ENCODE data around the gene TMEM17.

TMEM17 gene

GRCh38 chr2:62511636-62512035 is 5.6 kb upstream of the TMEM17 start:
- H3K27me3 ChIP-seq (ENCODE audit: insufficient read depth, insufficient read length): no peaks in the 10 kb centered on the region
- H3K9me3 ChIP-seq (ENCODE audit: insufficient read depth, low read length): no peaks in the 10 kb centered on the region
- TF ChIP-seq YY1 (IDR thresholded peaks at IDR 0.05; ENCODE audit: insufficient read depth, insufficient read length) (no peak), SUZ12 (IDR thresholded peaks at IDR 0.05; ENCODE audit: extremely low read depth, insufficient read depth, insufficient read length) (no peak), ZNF274 (IDR thresholded peaks at IDR 0.05; ENCODE audit: low read depth, low read length) (no peak)
- no peaks in the 10 kb centered on the region for H3K36me3 ChIP-seq (ENCODE audit: insufficient read depth, insufficient read length, low read length)
- H3K4me3 ChIP-seq (ENCODE audit: insufficient read length, low read depth): no peak overlapping the region
- no peak overlapping the region for H3K9ac ChIP-seq (ENCODE audit: insufficient read length, low read depth)
- no peaks in the 10 kb centered on the region for H3K4me1 ChIP-seq (ENCODE audit: insufficient read depth, insufficient read length)
- no peak for DNase-seq (ENCODE audit: low read depth, low spot score)

GRCh38 chr2:62506421-62506750 is 391 bp upstream of the TMEM17 start:
- no peak for TF ChIP-seq YY1 (IDR thresholded peaks at IDR 0.05; ENCODE audit: insufficient read depth, insufficient read length)
- Histone ChIP-seq H3K27me3 (ENCODE audit: insufficient read depth, insufficient read length) (no peaks in the 10 kb centered on the region), H3K9ac (ENCODE audit: insufficient read length, low read depth) (peak overlapping the region; percentile 52), H3K36me3 (ENCODE audit: insufficient read depth, insufficient read length, low read length) (no peaks in the 10 kb centered on the region), H3K4me1 (ENCODE audit: insufficient read depth, insufficient read length) (no peaks in the 10 kb centered on the region), H3K9me3 (ENCODE audit: insufficient read depth, low read length) (no peaks in the 10 kb centered on the region), H3K4me3 (ENCODE audit: insufficient read length, low read depth) (peak overlapping the region; percentile 59)
- no peak for DNase-seq (ENCODE audit: low read depth, low spot score)

GRCh38 chr2:62505109-62505749 is 766 bp downstream of the TMEM17 start:
- Histone ChIP-seq H3K4me3 (ENCODE audit: insufficient read length, low read depth) (peak overlapping the region; percentile 59), H3K36me3 (ENCODE audit: insufficient read depth, insufficient read length, low read length) (no peaks in the 10 kb centered on the region), H3K4me1 (ENCODE audit: insufficient read depth, insufficient read length) (no peaks in the 10 kb centered on the region), H3K9ac (ENCODE audit: insufficient read length, low read depth) (peak overlapping the region; percentile 52), H3K27me3 (ENCODE audit: insufficient read depth, insufficient read length) (no peaks in the 10 kb centered on the region), H3K9me3 (ENCODE audit: insufficient read depth, low read length) (no peaks in the 10 kb centered on the region)
- TF ChIP-seq SUZ12 (IDR thresholded peaks at IDR 0.05; ENCODE audit: extremely low read depth, insufficient read depth, insufficient read length) (no peak), YY1 (IDR thresholded peaks at IDR 0.05; ENCODE audit: insufficient read depth, insufficient read length) (no peak), ZNF274 (IDR thresholded peaks at IDR 0.05; ENCODE audit: low read depth, low read length) (no peak)
- no peak for DNase-seq (ENCODE audit: low read depth, low spot score)

- H3K27me3 ChIP-seq (ENCODE audit: insufficient read depth, insufficient read length): no peaks in the 10 kb centered on the region
- H3K9ac ChIP-seq (ENCODE audit: insufficient read length, low read depth): no peak overlapping the region
- H3K4me3 ChIP-seq (ENCODE audit: insufficient read length, low read depth): no peak overlapping the region
- no peaks in the 10 kb centered on the region for H3K9me3 ChIP-seq (ENCODE audit: insufficient read depth, low read length)
- no peaks in the 10 kb centered on the region for H3K36me3 ChIP-seq (ENCODE audit: insufficient read depth, insufficient read length, low read length)
- no peaks in the 10 kb centered on the region for H3K4me1 ChIP-seq (ENCODE audit: insufficient read depth, insufficient read length)
- DNase-seq (ENCODE audit: low read depth, low spot score): no peak
- TF ChIP-seq SUZ12 (IDR thresholded peaks at IDR 0.05; ENCODE audit: extremely low read depth, insufficient read depth, insufficient read length): no peak
- TF ChIP-seq YY1 (IDR thresholded peaks at IDR 0.05; ENCODE audit: insufficient read depth, insufficient read length): no peak
- no peak for TF ChIP-seq ZNF274 (IDR thresholded peaks at IDR 0.05; ENCODE audit: low read depth, low read length)
These were observed 1.3 kb downstream of the TMEM17 start for GRCh38 chr2:62504657-62505056.

- H3K9ac ChIP-seq (ENCODE audit: insufficient read length, low read depth): no peak overlapping the region
- H3K36me3 ChIP-seq (ENCODE audit: insufficient read depth, insufficient read length, low read length): no peaks in the 10 kb centered on the region
- H3K27me3 ChIP-seq (ENCODE audit: insufficient read depth, insufficient read length): no peaks in the 10 kb centered on the region
- no peaks in the 10 kb centered on the region for H3K9me3 ChIP-seq (ENCODE audit: insufficient read depth, low read length)
- no peak overlapping the region for H3K4me3 ChIP-seq (ENCODE audit: insufficient read length, low read depth)
- no peak for TF ChIP-seq YY1 (IDR thresholded peaks at IDR 0.05; ENCODE audit: insufficient read depth, insufficient read length)
- no peak for TF ChIP-seq SUZ12 (IDR thresholded peaks at IDR 0.05; ENCODE audit: extremely low read depth, insufficient read depth, insufficient read length)
- no peak for TF ChIP-seq ZNF274 (IDR thresholded peaks at IDR 0.05; ENCODE audit: low read depth, low read length)
- no peaks in the 10 kb centered on the region for H3K4me1 ChIP-seq (ENCODE audit: insufficient read depth, insufficient read length)
- no peak for DNase-seq (ENCODE audit: low read depth, low spot score)
These were observed 4.0 kb downstream of the TMEM17 start for GRCh38 chr2:62501794-62502500.

GRCh38 chr2:62501069-62501468 is 4.9 kb downstream of the TMEM17 start:
- no peak for TF ChIP-seq SUZ12 (IDR thresholded peaks at IDR 0.05; ENCODE audit: extremely low read depth, insufficient read depth, insufficient read length)
- TF ChIP-seq YY1 (IDR thresholded peaks at IDR 0.05; ENCODE audit: insufficient read depth, insufficient read length): no peak
- no peak for TF ChIP-seq ZNF274 (IDR thresholded peaks at IDR 0.05; ENCODE audit: low read depth, low read length)
- no peak for DNase-seq (ENCODE audit: low read depth, low spot score)

GRCh38 chr2:62499430-62500060 is 6.5 kb downstream of the TMEM17 start:
- Histone ChIP-seq H3K36me3 (ENCODE audit: insufficient read depth, insufficient read length, low read length) (no peaks in the 10 kb centered on the region), H3K27me3 (ENCODE audit: insufficient read depth, insufficient read length) (no peaks in the 10 kb centered on the region), H3K9me3 (ENCODE audit: insufficient read depth, low read length) (no peaks in the 10 kb centered on the region), H3K4me1 (ENCODE audit: insufficient read depth, insufficient read length) (no peaks in the 10 kb centered on the region), H3K9ac (ENCODE audit: insufficient read length, low read depth) (no peak overlapping the region), H3K4me3 (ENCODE audit: insufficient read length, low read depth) (no peak overlapping the region)
- no peak for DNase-seq (ENCODE audit: low read depth, low spot score)
- no peak for TF ChIP-seq ZNF274 (IDR thresholded peaks at IDR 0.05; ENCODE audit: low read depth, low read length)
- no peak for TF ChIP-seq YY1 (IDR thresholded peaks at IDR 0.05; ENCODE audit: insufficient read depth, insufficient read length)
- TF ChIP-seq SUZ12 (IDR thresholded peaks at IDR 0.05; ENCODE audit: extremely low read depth, insufficient read depth, insufficient read length): no peak

More at GRCh38 chr2:62501069-62501468, 4.9 kb downstream of the TMEM17 start:
- no peaks in the 10 kb centered on the region for H3K4me1 ChIP-seq (ENCODE audit: insufficient read depth, insufficient read length)
- no peaks in the 10 kb centered on the region for H3K27me3 ChIP-seq (ENCODE audit: insufficient read depth, insufficient read length)
- H3K9me3 ChIP-seq (ENCODE audit: insufficient read depth, low read length): no peaks in the 10 kb centered on the region
- no peak overlapping the region for H3K4me3 ChIP-seq (ENCODE audit: insufficient read length, low read depth)
- H3K9ac ChIP-seq (ENCODE audit: insufficient read length, low read depth): no peak overlapping the region
- no peaks in the 10 kb centered on the region for H3K36me3 ChIP-seq (ENCODE audit: insufficient read depth, insufficient read length, low read length)
